NCI-H1048 (cell line): Measurements from ENCODE around the gene FOXP1.
"Not testable (repeated sequence)": the region's sequence is repeated elsewhere in the genome, so short reads cannot be mapped to it uniquely, and the experiment has no call there.

Source experiments
- DNase-seq: peaks from one replicate; lab custom pipeline; 2025; lab: John Stamatoyannopoulos, UW

Gene FOXP1

DNA sequence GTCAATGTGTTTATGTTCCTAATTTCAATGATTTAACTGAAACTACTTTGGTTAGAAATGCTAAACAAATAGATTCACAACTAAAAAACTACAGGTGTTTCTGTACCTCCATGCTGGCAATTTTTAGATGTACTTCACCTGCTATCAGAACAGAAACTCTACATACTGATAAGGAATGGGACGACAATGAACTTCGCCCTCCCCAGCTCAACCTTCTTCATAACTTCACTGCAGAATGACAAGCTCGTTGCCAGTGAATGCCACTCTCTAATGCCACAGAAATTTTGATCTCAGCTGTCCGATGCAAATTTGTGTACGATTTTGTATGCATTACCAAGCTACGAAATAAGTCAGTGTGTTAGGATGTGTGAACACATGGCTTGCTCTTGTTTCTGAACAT is 133.4 kb downstream of the FOXP1 start:
- no peak for DNase-seq

DNA sequence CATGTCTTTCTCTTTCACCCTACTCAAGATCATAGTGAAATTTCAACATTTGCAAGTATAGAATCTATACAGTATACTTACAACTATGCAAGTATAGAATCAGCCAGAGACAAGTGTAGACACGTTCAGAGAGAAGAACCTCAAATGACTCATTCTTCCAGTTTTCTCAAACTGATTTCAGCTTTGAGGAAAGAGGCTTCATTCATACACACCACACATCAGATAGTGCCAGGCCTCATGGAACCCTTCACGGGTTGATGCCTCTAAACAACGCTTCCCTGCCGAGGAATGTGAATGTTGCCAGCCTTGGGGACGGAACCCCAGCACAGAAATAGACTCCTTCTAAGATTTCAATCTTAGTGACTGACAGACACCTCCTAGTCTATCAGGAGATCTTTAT is 135.7 kb downstream of the FOXP1 start:
- DNase-seq, result no peak

DNA sequence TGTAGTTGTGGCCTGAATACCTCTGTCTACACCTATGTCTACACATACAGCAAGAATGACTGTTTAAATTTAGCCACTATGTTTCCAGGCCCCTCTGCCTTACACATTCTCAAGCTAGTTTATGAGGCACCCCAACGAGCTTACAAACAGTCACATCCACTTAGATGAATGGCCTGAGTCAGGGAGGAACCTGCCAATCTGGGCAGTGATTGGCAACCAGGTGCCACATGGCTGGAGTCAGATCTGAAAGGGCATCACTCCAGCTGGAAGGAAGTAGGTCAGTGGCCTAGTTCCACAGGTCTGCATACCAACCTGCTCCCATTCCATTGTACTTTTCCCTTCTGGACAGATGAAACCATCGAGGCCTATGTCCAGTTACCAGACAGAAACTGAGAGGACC is 136.3 kb downstream of the FOXP1 start:
- no peak for DNase-seq

DNA sequence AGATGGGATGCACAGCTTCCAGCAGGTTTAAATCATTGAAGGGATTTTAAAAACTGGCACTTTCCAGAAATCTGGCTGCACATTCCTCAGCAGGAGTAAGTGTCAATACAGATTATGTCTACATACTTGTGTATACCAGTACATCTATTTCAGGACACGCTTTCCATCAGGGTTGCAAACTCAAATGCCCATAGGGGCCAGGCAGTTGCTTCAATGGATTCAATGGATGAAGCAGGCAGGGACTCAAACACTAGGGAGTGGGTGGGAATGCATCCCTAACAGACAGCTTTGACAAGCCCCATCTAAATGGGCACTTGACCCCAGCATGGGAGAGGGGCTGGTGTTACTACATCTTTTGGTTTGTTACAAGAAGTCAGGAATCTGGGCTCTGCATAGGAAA is 136.8 kb downstream of the FOXP1 start:
- DNase-seq, result no peak

DNA sequence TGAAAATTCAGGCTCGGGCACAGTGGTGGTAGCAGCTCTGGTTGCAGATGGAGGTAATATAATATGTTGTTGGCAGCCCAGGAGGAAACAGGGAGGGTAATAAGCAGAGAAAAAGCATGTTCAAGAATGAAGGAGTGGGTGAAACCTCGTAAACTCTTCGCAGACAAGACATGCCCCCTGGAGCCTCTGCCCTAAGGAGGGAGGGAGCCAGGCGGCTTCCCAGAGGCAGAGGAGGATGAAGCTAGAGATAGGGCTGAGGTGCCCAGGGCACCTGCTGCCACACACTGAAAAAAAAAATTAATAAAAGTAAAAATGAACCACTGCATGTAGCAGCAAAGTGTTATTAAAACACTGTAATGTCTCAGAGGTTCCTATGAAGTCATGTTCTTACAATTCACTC is 137.3 kb downstream of the FOXP1 start:
- no peak for DNase-seq

DNA sequence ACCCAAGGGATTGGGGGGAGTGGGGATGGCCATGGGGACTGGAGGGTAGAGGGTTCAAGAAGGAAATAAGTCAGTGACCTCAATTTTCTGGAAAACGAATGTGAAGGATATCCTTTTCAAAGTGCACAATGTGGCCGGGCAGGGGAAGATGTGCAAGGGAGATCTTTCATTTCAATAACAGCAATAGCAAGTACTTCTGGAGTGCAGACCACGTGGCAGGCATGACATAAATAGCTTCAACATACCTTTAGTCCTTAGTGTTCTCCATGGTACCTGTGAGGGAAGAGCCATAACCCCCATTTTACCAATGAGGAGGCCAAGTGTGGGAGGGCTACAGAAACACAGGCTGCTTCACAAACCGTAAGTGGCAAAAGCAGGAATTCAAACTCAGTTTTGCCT is 138.7 kb downstream of the FOXP1 start:
- no peak for DNase-seq

DNA sequence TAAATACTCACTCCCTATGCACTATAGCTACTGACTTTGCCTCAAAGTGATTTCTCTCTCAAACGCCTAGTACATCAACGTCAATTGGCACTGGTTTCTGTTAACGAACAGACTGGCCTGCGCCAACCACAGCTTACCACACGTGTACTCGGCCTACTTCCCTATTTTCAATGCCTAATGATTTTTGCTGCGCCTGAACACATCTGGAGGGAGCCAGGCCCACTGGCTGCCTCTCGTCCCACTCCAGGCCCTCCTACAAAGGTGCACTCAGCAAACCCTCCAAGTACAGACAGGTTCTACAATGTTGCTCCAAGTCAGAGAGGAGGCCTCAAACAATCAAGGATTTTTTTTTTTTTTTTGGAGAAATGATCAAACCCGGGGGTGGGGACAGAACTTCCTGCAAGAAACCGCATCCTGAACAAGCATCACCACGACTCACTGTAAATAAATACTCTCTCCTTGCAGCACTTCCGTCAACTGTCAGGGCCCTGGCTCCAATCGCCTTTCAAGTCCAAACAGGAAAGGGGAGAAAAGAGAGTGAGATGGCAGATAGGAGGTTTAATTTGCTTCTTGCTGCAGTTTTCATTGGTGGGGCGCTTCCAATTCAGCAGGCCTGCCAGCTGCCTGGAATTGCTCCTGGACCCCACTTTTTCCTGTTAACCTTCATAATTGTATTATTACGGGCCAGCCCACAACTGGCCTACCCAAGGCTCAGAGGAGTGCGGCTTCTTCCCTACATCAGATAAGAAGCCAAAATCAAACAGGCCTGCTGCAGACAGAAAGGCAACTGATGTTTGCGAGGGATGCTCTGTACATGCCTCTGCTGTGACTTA is 139.3 kb downstream of the FOXP1 start:
- no peak for DNase-seq

DNA sequence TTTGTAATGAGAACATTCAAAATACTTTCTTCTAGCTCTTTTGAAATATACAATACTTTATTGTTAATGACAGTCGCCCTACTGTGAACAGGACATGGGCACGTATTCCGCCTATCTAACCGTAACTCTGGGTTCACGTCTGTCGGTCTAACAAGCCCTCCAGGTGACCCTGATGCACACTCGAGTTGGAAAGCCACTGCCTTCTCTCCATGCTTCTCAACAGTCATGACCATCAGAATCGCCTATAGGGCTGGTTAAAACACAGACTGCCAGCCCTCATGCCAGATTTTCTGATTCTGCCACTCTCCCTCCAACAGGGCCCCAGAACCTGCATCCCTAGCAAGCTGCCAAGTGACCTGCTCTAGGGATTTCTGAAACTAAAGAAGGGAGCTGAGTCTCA is 140.2 kb downstream of the FOXP1 start:
- no peak for DNase-seq

DNA sequence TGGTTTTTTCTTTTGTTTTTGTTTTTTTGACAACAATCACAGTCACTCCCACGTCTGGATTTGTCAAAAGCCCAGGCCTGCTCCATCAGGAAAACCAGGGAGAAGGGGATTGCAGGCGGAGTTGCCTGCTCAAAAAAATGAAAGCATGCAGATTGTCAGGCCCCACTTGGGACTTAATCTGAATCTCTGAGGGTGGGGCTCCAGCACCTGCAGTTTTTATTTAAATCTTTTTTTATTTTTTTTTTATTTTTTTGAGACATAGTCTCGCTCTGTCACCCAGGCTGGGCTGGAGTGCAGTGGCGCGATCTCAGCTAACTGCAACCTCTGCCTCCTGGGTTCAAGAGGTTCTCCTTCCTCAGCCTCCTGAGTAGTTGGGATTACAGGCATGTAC is 140.9 kb downstream of the FOXP1 start:
- DNase-seq, result no peak

DNA sequence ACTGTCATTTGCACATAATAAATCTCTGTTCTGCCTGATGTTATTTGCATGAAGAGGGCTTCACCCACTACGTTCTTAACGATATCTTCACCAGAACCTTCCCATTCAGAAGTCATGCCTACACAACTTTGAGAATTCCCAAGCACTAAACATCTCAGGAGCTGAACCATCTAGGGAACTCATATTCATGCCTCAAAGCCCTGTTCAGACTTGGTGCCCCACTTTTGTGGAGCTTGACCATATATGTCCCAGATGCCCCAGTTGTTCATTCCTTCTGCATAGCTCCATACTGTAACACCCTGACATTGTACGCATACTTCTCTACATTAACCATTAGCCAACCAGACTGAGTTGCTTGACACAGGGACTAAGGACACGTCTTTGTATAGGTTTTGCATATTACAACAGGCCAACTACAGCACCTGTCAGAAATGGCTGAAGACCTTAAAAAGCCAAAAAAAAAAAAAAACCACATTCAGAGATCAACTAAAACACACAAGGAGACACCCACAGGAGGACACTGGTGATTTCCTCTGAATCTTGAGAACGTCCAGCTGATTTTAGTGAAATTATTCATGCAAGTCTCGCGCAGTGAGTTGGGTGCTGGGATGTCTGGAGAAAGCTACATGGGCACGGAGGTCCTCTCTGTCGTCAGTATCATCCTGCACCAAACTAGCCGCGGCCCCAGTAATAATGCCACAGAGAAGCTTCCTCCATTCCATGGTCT is 141.4 kb downstream of the FOXP1 start:
- DNase-seq, result no peak

DNA sequence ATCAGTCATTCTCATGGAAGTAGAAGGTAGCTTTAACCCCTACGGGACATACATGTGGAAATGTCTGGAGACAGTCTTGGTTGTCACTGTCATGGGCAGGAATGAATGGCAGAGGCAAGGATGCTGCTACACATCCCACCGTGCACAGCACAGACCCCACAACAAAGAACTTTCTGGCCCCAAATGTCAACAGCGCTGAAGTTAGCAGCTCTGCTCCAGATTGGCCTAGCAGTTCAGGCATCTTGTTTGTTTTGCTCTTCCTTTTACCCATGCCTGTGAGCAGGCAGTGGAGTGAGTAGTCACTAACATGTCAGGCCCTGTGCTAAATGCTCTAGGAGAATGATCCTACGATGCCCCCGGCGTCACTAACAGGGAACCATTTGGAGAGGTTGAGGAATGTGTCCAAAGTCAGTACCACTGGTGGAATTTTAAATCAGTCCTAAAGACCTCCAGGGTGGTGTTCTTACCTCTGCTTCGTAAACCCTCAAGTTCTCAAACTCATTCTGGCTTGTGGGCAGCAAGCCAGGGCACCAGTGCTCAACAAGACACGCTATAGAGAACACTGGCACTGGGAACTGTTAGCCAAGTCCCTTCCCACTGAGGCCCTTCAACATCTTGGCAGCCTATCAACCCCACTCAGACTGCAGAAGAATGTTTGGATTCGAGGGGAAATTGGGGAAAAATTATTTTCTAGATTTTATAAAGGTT is 142.2 kb downstream of the FOXP1 start:
- DNase-seq, result no peak

DNA sequence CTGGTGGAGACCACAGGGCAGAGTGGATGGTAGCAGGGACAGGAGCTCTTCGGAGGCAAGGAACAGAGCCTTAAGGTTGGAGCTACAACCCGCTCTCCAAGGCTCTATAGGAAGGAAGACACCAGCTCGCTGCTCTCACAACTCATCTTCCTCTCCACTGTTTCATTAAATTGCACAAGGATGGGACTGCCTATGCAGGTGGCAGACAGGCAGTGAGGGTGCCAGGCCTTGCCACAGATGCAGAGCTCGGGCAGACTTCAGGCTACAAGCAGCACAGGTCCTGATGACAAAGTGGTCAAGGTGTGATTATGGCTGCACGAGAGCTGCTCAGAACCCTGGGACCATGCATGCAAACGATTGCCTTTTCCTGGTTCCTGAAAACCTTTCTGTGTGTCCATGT is 144.6 kb downstream of the FOXP1 start:
- no peak for DNase-seq

DNA sequence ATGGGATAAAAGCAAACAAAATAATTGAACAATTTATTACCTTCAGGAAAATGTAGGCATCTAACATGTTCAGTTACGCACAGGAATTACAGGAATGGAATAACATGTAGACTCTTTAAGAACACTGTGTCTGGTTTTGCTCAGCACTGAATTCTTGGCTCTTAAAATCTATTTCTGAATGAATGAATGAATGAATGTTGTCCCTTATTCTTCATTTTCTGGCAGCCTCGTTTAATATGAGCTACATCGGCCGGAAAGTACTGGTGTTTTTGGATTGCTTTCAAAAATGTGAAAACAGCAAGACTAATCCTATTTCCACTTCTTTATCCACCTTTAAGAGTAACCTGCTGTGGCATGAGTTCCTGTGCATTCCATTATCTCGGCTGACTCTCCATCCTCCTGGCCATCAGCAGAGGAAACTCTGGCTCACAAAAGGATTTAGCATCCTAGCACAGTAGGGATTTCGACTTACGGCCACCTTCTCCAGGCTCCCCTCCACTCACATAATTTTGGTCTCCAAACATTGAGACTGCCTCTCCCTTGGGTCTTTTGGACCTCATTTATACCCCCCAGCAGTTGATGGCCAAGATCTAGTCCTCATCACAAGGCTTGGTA is 145.3 kb downstream of the FOXP1 start:
- DNase-seq, result no peak

DNA sequence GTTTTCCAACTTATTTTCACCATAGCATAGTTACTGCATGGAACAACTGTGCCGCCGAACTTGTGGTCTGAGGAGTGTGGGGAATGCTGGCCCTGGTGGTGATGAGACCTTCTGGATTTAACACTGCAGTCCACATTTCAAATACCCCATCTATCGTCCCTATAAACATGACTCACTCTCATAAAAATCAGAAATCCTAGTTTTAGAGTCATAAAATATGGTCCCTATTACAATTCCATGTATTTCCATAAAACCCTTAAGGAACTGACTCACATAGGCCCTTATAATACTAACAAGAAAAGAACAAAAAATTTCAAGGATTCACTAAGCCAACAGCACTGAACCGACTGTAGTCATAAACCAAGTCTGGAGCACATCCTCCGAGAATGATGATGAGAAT is 147.2 kb downstream of the FOXP1 start:
- no peak for DNase-seq

DNA sequence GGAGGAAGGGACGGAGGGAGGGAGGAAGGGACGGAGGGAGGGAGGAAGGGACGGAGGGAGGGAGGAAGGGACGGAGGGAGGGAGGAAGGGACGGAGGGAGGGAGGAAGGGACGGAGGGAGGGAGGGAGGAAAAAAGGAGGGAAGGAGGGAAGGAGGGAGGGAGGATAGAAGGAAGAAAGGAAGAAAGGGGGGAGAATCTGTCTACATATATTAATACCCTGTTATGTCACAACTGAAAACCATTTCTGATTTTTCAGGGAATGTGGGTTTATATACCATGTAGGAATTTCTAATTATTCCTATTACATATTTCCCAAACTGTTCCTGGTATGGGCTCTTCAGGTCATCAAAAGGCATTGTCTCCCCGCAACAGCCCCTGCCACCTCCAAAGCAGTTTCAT is 147.7 kb downstream of the FOXP1 start:
- DNase-seq, result not testable (repeated sequence)

DNA sequence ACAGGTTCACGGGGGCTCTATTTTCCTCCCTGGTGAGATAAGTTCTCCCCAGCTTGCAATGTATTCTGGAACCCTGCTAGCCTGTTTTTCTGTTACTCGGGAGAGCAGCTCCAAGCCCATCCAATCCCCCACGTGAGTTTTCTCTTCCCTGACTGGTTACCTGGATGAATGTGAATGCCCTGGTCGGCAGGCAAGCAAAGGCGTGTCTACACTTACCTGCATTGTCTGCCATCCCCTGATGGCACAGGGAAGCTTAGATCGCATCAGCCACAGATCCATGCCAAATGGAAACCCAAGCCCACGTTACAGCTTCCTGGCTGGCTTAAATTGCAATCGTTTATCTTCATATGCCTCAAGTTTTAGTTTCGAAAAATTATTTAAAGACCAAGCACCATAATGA is 149.9 kb downstream of the FOXP1 start:
- DNase-seq, result no peak

DNA sequence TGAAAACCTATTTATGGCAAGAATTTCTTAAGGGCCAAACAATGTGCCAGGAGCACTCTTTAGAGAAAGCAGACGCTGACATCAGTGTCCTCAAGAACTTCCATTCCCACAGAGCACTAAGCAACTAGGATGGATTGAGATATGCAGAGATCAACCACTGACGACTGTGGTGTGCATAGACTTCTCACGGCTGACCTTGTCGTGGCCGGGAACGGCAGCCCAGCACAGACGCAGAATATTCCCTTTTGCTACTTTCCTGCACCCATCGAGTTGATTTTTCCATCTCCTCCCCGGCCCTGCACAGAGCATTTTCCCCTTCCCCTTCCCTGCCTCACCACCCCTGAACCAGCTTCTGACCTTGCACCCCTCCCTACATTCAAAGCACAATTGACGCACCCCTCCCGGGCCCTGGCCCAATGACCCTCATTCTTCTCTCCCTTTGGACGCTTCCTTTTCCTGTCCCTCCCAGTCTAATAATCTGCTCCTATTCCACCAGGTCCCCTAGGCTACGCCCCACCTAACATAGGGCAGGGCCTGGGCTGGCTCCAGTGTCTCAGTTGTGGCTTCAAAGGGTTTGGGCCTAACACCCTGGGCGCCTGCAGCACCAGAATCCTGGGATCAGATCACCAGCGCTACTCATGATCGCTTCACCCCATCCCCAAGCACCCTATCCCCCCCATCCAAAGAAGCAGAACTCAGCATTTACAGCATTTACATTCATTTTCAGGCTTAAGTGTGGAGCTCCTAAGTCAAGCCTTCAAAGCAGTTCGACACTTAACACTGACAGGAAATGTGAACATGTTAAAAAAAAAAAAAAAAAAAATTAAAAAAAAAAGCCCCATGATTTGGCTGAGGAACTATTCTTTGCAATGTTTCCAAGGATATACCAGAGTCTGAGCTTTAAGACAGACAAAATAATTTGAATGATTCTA is 151.2 kb downstream of the FOXP1 start:
- DNase-seq, result no peak

DNA sequence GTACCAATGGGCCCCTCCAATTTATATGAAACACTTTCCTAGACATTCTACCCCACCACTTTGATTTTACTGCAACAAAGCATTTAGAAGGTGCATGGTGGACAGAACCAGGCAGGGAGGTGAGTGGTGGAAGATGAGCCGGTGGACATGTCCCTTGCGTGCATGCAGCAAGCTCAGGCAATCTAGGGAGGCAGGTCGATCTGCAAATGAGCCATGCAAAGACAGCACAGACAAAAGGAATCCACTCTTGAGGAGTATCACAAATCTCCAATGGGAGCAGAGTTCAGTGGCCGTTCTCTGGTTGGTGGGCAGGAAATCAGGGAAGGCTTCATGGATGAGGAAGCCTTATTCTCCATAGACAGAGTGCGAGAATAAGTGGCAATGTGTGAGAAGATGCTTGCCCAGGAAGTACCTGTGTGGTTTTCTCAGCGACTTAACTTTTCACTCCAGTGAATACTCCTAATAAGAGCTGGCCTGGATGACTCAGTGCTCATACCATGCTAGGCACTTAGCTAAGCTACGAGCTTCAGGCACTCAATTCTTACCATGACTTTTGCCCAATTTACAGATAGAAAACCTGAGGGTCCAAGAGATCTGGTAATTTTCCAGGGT is 152.5 kb downstream of the FOXP1 start:
- no peak for DNase-seq

DNA sequence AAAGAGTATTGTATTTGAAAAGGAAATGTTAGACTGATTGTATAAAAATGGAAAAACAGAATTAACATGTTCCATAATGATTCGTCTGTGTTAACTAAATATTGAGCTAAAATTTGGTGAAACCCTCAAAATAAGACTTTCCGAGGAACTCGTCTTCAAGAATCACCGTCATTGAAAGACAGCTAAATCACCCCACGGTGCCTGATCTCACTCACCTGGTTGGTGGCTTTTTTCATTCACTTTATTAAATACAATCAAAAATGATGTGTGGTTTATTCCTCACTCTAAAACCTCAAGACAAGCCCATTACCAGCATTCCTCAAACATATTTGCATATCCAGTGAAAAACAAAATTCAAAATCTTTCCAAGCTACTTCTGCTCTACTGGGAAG is 153.9 kb downstream of the FOXP1 start:
- DNase-seq, result no peak

DNA sequence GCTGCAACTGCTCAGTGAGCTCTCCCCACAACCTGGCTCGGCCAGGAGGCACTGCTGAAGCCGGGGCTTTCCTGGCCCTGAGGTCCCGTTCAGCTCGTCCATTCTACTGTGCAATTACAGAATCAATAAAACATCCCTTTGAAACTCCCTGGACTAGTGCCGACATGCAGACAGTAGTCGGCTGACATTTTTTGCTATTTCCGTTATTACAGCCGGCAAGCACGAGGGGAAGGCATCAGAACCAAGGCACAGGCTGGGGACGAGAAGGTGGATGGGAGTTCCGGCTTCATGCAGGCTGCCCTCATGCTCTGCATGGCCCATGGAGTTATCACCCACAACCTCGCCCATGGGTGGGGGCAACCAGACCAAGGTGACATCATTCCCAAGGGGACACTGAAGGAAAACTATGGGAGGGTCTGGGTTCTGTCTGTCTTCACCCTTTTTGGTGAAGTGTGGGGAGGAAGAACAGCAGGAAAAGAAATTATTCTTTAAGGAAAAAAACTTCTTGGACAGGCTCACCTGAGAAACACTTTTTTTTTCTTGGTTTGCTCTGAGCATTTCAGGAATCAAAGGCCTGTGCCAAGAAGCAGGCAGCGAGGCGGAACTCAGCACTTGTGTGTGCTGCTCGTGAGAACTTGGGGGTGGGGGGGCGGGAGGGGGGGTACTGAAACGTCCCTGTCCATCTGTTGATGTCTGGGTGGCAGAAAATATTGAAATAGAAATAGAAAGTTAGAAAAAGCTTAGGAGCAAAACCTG is 154.5 kb downstream of the FOXP1 start:
- DNase-seq, result no peak
